GM19397 (cell line): ENCODE measurements around the gene INHBC.

Experiments
- ATAC-seq: cut with Tn5 transposase; IDR thresholded peaks from one replicate; pipeline ENCODE4 v1.9.1; 2021; ENCODE audit warnings: mild to moderate bottlenecking, moderate library complexity; ENCODE audit not compliant: unreplicated experiment

INHBC gene

GRCh38 chr12:57465747-57466505, 31.3 kb downstream of the INHBC start:
- no peak for ATAC-seq

GRCh38 chr12:57467212-57467874, 32.8 kb downstream of the INHBC start:
- no peak for ATAC-seq

- ATAC-seq: no peak
Measured at GRCh38 chr12:57467915-57468314, 33.3 kb downstream of the INHBC start.

- ATAC-seq: no peak
Measured at GRCh38 chr12:57469296-57470164, 34.9 kb downstream of the INHBC start.

GRCh38 chr12:57470286-57470969, 35.8 kb downstream of the INHBC start:
- ATAC-seq: no peak

GRCh38 chr12:57470970-57471656, 36.5 kb downstream of the INHBC start:
- ATAC-seq: no peak

- ATAC-seq: no peak
Measured at GRCh38 chr12:57471661-57472060, 37.1 kb downstream of the INHBC start.

GRCh38 chr12:57472391-57472790, 37.8 kb downstream of the INHBC start:
- ATAC-seq: no peak

- no peak for ATAC-seq
Measured at GRCh38 chr12:57473392-57473791, 38.8 kb downstream of the INHBC start.

GRCh38 chr12:57473886-57474285, 39.3 kb downstream of the INHBC start:
- ATAC-seq: no peak

GRCh38 chr12:57474430-57474829, 39.8 kb downstream of the INHBC start:
- ATAC-seq: no peak

GRCh38 chr12:57474862-57475261, 40.3 kb downstream of the INHBC start:
- ATAC-seq: no peak

GRCh38 chr12:57475271-57476161, 40.9 kb downstream of the INHBC start:
- no peak for ATAC-seq

GRCh38 chr12:57476162-57476992, 41.8 kb downstream of the INHBC start:
- ATAC-seq: no peak

- no peak for ATAC-seq
Measured at GRCh38 chr12:57476993-57477709, 42.6 kb downstream of the INHBC start.

GRCh38 chr12:57477710-57478681, 43.4 kb downstream of the INHBC start:
- no peak for ATAC-seq

GRCh38 chr12:57479043-57479375, 44.4 kb downstream of the INHBC start:
- no peak for ATAC-seq
